Uterus (tissue), 4 donors: ENCODE measurements around the gene SUPT6H. TPM values are rescaled to one million over a fixed set of nuclear protein-coding genes. Genes with fewer than 3 reads are reported as not detected.

Source experiments
- DNase-seq, 2 donors: peaks; one replicate each; pipeline ENCODE4 v3.0.0-alpha.2; 2019 to 2020
- H3K27ac ChIP-seq, 2 donors: fragments of 200-600 bp; sonication (generic); 1 replicate in 1 of 2; 2 replicates in 1 of 2; pipeline ENCODE4 v1.5.1; 2016 to 2018
- H3K27me3 ChIP-seq, 2 donors: fragments of 200-600 bp; sonication (generic); one replicate each; pipeline ENCODE4 v1.5.1; 2018 to 2019; ENCODE audit warnings: control low read depth in 1 of 2
- H3K36me3 ChIP-seq, 2 donors: fragments of 200-600 bp; sonication (generic); one replicate each; pipeline ENCODE4 v1.5.1; 2019; ENCODE audit warnings: control low read depth in 1 of 2
- H3K4me1 ChIP-seq, 2 donors: fragments of 200-600 bp; sonication (generic); one replicate each; pipeline ENCODE4 v1.5.1; 2018 to 2019; ENCODE audit warnings: control low read depth in 1 of 2
- H3K4me3 ChIP-seq, 2 donors: fragments of 200-600 bp; sonication (generic); 1 replicate in 1 of 2; 2 replicates in 1 of 2; pipeline ENCODE4 v1.5.1; 2018 to 2019; ENCODE audit warnings: mild to moderate bottlenecking in 1 of 2
- H3K9me3 ChIP-seq, 2 donors: fragments of 200-600 bp; sonication (generic); one replicate each; pipeline ENCODE4 v1.5.1; 2019; ENCODE audit warnings: control low read depth in 1 of 2
- CTCF ChIP-seq, 4 experiments: fragments of 200-600 bp in 2 of 4; fragments of 450-650 bp in 2 of 4; sonication (generic) in 2 of 4; IDR thresholded peaks; one replicate each; pipeline ENCODE4 v1.5.1; 2016 to 2019; ENCODE audit warnings: antibody characterized with exemption in 4 of 4, mild to moderate bottlenecking in 2 of 4, moderate library complexity in 1 of 4
- POLR2A ChIP-seq, 2 donors: fragments of 450-650 bp; IDR thresholded peaks; one replicate each; pipeline ENCODE4 v1.6.1; 2016; ENCODE audit warnings: antibody characterized with exemption in 2 of 2, mild to moderate bottlenecking in 1 of 2, moderate library complexity in 1 of 2
- intact Hi-C: fragments of 100-400 bp; cut with DNase I; formaldehyde crosslinking; loops from one replicate; pipeline ENCODE4 v1.15.1; 2023; ENCODE audit warnings: low total_unique reads
- total RNA-seq, 4 donors: library from RNA; depleted of rRNA in 3 of 4; stranded (reverse); fragments of >200 nt in 3 of 4; gene quantifications; one replicate each; pipeline versions ENCODE4 v1.1.0 to v1.2.4, GENCODE V29; 2014 to 2023
- donor health status: DM: yes; HTN: yes; CAD: no.

Gene SUPT6H
- total RNA-seq, 4 donors from 2014 or later: 15.3 to 84.5 (median 47.5) TPM

- TF ChIP-seq CTCF (IDR thresholded peaks at IDR 0.05): no peak
- no peak for TF ChIP-seq POLR2A (IDR thresholded peaks at IDR 0.05)
- Histone ChIP-seq H3K27me3 (no peaks in the 10 kb centered on the region), H3K4me1 (peaks cover 0 to 11% of the 10 kb centered on the region in 2 donors), H3K4me3 (peak overlapping the region in 1 of 2 donors; percentile 77), H3K27ac (peak overlapping the region; percentile 86 to 91), H3K36me3 (no peaks in the 10 kb centered on the region), H3K9me3 (no peaks in the 10 kb centered on the region)
- intact Hi-C loops: no loop called here
- no peak for DNase-seq
Measured at GRCh38 chr17:28745786-28746411, 83.9 kb downstream of the SUPT6H start.

- intact Hi-C loops: no loop called here
- Histone ChIP-seq H3K27ac (peak overlapping the region; percentile 86 to 91), H3K4me1 (peaks cover 0 to 11% of the 10 kb centered on the region in 2 donors), H3K4me3 (no peak overlapping the region), H3K9me3 (no peaks in the 10 kb centered on the region), H3K36me3 (no peaks in the 10 kb centered on the region), H3K27me3 (no peaks in the 10 kb centered on the region)
- DNase-seq: no peak
- no peak for TF ChIP-seq POLR2A (IDR thresholded peaks at IDR 0.05)
- TF ChIP-seq CTCF (IDR thresholded peaks at IDR 0.05): no peak
Measured at GRCh38 chr17:28746611-28747050, 84.6 kb downstream of the SUPT6H start.

- Histone ChIP-seq H3K27ac (peak overlapping the region; percentile 86 to 91), H3K4me3 (no peak overlapping the region), H3K4me1 (peaks cover 0 to 11% of the 10 kb centered on the region in 2 donors), H3K27me3 (no peaks in the 10 kb centered on the region), H3K36me3 (no peaks in the 10 kb centered on the region), H3K9me3 (no peaks in the 10 kb centered on the region)
- DNase-seq: no peak
- no peak for TF ChIP-seq CTCF (IDR thresholded peaks at IDR 0.05)
- TF ChIP-seq POLR2A (IDR thresholded peaks at IDR 0.05): no peak
- intact Hi-C loops: no loop called here
Measured at GRCh38 chr17:28747051-28747691, 85.2 kb downstream of the SUPT6H start.

GRCh38 chr17:28747801-28748750, 86.1 kb downstream of the SUPT6H start:
- H3K36me3 ChIP-seq: no peaks in the 10 kb centered on the region
- no peak overlapping the region for H3K27ac ChIP-seq
- no peak overlapping the region for H3K4me3 ChIP-seq
- DNase-seq: no peak
- TF ChIP-seq POLR2A (IDR thresholded peaks at IDR 0.05) (no peak), CTCF (IDR thresholded peaks at IDR 0.05) (no peak)
- intact Hi-C loops: no loop called here
- no peaks in the 10 kb centered on the region for H3K27me3 ChIP-seq
- H3K9me3 ChIP-seq: no peaks in the 10 kb centered on the region
- H3K4me1 ChIP-seq: peaks cover 0 to 11% of the 10 kb centered on the region in 2 donors
